Endothelial cell of umbilical vein (primary cell): Measurements from ENCODE around the gene RANBP3. TPM values are rescaled to one million over a fixed set of nuclear protein-coding genes. Genes with fewer than 3 reads are reported as not detected.

Experiments used
- BruUV-seq: library from RNA; stranded (reverse); fragments of 400-500 nt; replicated peaks from 2 replicates; lab custom pipeline; 2021; lab: Mats Ljungman, UMichigan
- CTCF ChIA-PET: fragments of 300-600, 350-600 bp; sonication (Branson Sonifier 250); formaldehyde crosslinking; loops from one replicate; lab custom pipeline; 2021; ENCODE audit warnings: antibody characterized with exemption, inconsistent platforms; lab: Charles Lee
- POLR2A ChIA-PET: fragments of 300-600, 350-600 bp; sonication (Branson Sonifier 250); formaldehyde crosslinking; loops from one replicate; lab custom pipeline; 2021; ENCODE audit warnings: antibody characterized with exemption, inconsistent platforms; lab: Charles Lee
- DNase-seq: peaks from one replicate; pipeline ENCODE4 v3.0.0-alpha.2; 2011; ENCODE audit warnings: low read depth, low spot score
- FAIRE-seq: peaks from 2 replicates; lab custom pipeline; 2011; peaks lifted over from hg19 to GRCh38; lab: Jason Lieb, UNC
- H2AFZ ChIP-seq: 2 replicates; pipeline ENCODE4 v1.6.0; 2012; ENCODE audit warnings: low read depth, low read length, control low read depth, inconsistent platforms
- H3K27ac ChIP-seq: 2 replicates; pipeline ENCODE4 v1.5.1; 2011; ENCODE audit warnings: low read depth, mild to moderate bottlenecking, control low read depth, low read length, moderate library complexity; ENCODE audit not compliant: insufficient read depth
- H3K27me3 ChIP-seq, 2 experiments: 2 replicates each; pipeline versions ENCODE4 v1.6.0 to v1.6.1; 2011; ENCODE audit warnings: low read length in 2 of 2, mixed read lengths in 1 of 2; ENCODE audit not compliant: control insufficient read depth in 2 of 2, insufficient read depth in 2 of 2
- H3K36me3 ChIP-seq, 2 experiments: 2 replicates in 1 of 2; 3 replicates in 1 of 2; pipeline ENCODE4 v1.5.1; 2011; ENCODE audit warnings: low read length in 2 of 2, mild to moderate bottlenecking in 1 of 2, moderate library complexity in 1 of 2; ENCODE audit not compliant: control insufficient read depth in 2 of 2, insufficient read depth in 2 of 2; ENCODE audit errors: extremely low read depth in 1 of 2
- H3K4me1 ChIP-seq: 3 replicates; pipeline ENCODE4 v1.5.1; 2011; ENCODE audit warnings: mild to moderate bottlenecking, low read length; ENCODE audit not compliant: control insufficient read depth, insufficient read depth; ENCODE audit errors: extremely low read depth
- H3K4me2 ChIP-seq: 2 replicates; pipeline ENCODE4 v1.6.1; 2011; ENCODE audit warnings: low read length, control low read depth, mixed read lengths; ENCODE audit not compliant: insufficient read depth
- H3K4me3 ChIP-seq, 3 experiments: fragments of 200-600 bp in 1 of 3; sonication (generic), shearing (Covaris generic) in 1 of 3; replicated peaks in 1 of 3; 2 replicates each; pipeline ENCODE4 v1.5.1; 2011 to 2016; ENCODE audit warnings: control low read depth in 3 of 3, low read length in 3 of 3, mild to moderate bottlenecking in 2 of 3, inconsistent platforms in 1 of 3, low read depth in 1 of 3, moderate library complexity in 1 of 3; ENCODE audit not compliant: insufficient read depth in 1 of 3
- H3K79me2 ChIP-seq: 2 replicates; pipeline ENCODE4 v1.6.0; 2012; ENCODE audit warnings: low read length, inconsistent platforms; ENCODE audit not compliant: control insufficient read depth, insufficient read depth
- H3K9ac ChIP-seq: replicated peaks from 2 replicates; pipeline ENCODE3; 2011; ENCODE audit warnings: low read length, control low read depth; ENCODE audit not compliant: insufficient read depth; ENCODE audit errors: extremely low read depth
- H3K9me1 ChIP-seq: replicated peaks from 3 replicates; pipeline ENCODE4 v1.6.0; 2011; ENCODE audit warnings: mild to moderate bottlenecking, low read length; ENCODE audit not compliant: control insufficient read depth, insufficient read depth; ENCODE audit errors: extremely low read depth
- H3K9me3 ChIP-seq: replicated peaks from 2 replicates; pipeline ENCODE4 v1.5.1; 2012; ENCODE audit warnings: low read length, inconsistent platforms; ENCODE audit not compliant: control insufficient read depth, insufficient read depth
- H4K20me1 ChIP-seq: replicated peaks from 2 replicates; pipeline ENCODE3; 2011; ENCODE audit warnings: mild to moderate bottlenecking, low read length; ENCODE audit not compliant: control insufficient read depth, insufficient read depth; ENCODE audit errors: extremely low read depth
- CTCF ChIP-seq, 2 donors: IDR thresholded peaks; 1 replicate in 1 of 2; 2 replicates in 1 of 2; pipeline ENCODE4 v1.5.1; 2011; ENCODE audit warnings: low read length in 2 of 2, mild to moderate bottlenecking in 2 of 2, moderate library complexity in 2 of 2, control low read depth in 1 of 2, inconsistent platforms in 1 of 2, low read depth in 1 of 2; ENCODE audit not compliant: insufficient read depth in 1 of 2; ENCODE audit errors: extremely low read depth in 1 of 2
- EZH2 ChIP-seq: IDR thresholded peaks from 2 replicates; pipeline ENCODE4 v1.6.1; 2012; ENCODE audit warnings: borderline replicate concordance, low read depth, mild to moderate bottlenecking, moderate library complexity, low read length, inconsistent platforms; ENCODE audit not compliant: severe bottlenecking
- FOS ChIP-seq: IDR thresholded peaks from 2 replicates; pipeline ENCODE4 v1.6.1; 2011; ENCODE audit warnings: mild to moderate bottlenecking, low read length, moderate library complexity, borderline replicate concordance; ENCODE audit not compliant: insufficient read depth
- GATA2 ChIP-seq: IDR thresholded peaks from 2 replicates; pipeline ENCODE4 v1.7.0; 2011; ENCODE audit warnings: low read depth, mild to moderate bottlenecking, moderate library complexity, mixed read lengths, low read length; ENCODE audit not compliant: insufficient read length, insufficient read depth
- JUN ChIP-seq: IDR thresholded peaks from 2 replicates; pipeline ENCODE4 v1.6.1; 2011; ENCODE audit warnings: borderline replicate concordance, low read depth; ENCODE audit not compliant: insufficient read length, insufficient read depth
- MAX ChIP-seq: IDR thresholded peaks from 2 replicates; pipeline ENCODE4 v1.6.1; 2011; ENCODE audit not compliant: insufficient read depth, insufficient read length
- MYC ChIP-seq: IDR thresholded peaks from one replicate; pipeline ENCODE4 v1.6.1; 2011; ENCODE audit warnings: mild to moderate bottlenecking, low read depth, low read length
- POLR2A ChIP-seq: IDR thresholded peaks from 2 replicates; pipeline ENCODE4 v1.6.1; 2012; ENCODE audit warnings: low read depth, mild to moderate bottlenecking, control low read depth, low read length
- POLR2AphosphoS5 ChIP-seq: IDR thresholded peaks from 2 replicates; pipeline ENCODE4 v1.6.1; 2012; ENCODE audit warnings: low read depth, mild to moderate bottlenecking, control low read depth, low read length, moderate library complexity; ENCODE audit not compliant: insufficient read depth
- dilution Hi-C: fragments of 300-500 bp; cut with MboI; formaldehyde crosslinking; loops from one replicate; pipeline ENCODE4 v1.15.0; 2019; ENCODE audit warnings: low sequenced_read_pairs; ENCODE audit not compliant: extremely low pct_ligation_motif_present
- intact Hi-C: fragments of 100-400 bp; cut with micrococcal nuclease; formaldehyde crosslinking; loops from one replicate; pipeline ENCODE4 v1.10.0; 2022
- polyA plus RNA-seq, 4 experiments: library from polyadenylated mRNA; depleted of rRNA in 3 of 4; stranded (reverse) in 3 of 4; unstranded in 1 of 4; fragments of >200 nt; gene quantifications; 2 replicates each; pipeline versions ENCODE4 v1.2.1 to v1.2.3, GENCODE V29; 2011 to 2012; ENCODE audit warnings: missing spikeins in 1 of 4
- total RNA-seq: library from RNA; stranded (reverse); gene quantifications from 2 replicates; pipeline ENCODE4 v1.2.3, GENCODE V29; 2021

RANBP3 gene
- total and polyA plus RNA-seq, 2 donors (not counting 3 experiments of a cell fraction or from before 2014, with no cell fraction given) = 72.3 to 85.3 TPM

- CTCF ChIA-PET = no interaction called here
- no peaks in the 10 kb centered on the region for H3K4me1 ChIP-seq
- H3K4me3 ChIP-seq = no peak overlapping the region
- DNase-seq (no peak), FAIRE-seq (no peak)
- H3K79me2 ChIP-seq = no peaks in the 10 kb centered on the region
- no peaks in the 10 kb centered on the region for H3K9me1 ChIP-seq
- TF ChIP-seq POLR2AphosphoS5 (no peak), POLR2A (no peak), MAX (no peak), MYC (no peak), FOS (no peak), GATA2 (no peak), EZH2 (no peak), JUN (no peak), CTCF (IDR thresholded peaks at IDR 0.05; ENCODE audit: extremely low read depth in 1 of 2, insufficient read depth in 1 of 2, low read depth in 1 of 2, low read length in 2 of 2) (no peak)
- no peak overlapping the region for H3K4me2 ChIP-seq
- H3K36me3 ChIP-seq = peaks cover 7 to 32% of the 10 kb centered on the region in 2 experiments
- POLR2A ChIA-PET = no interaction called here
- H3K9me3 ChIP-seq = no peaks in the 10 kb centered on the region
- intact Hi-C loops (no loop called here), dilution Hi-C loops (no loop called here)
- H3K9ac ChIP-seq = no peak overlapping the region
- H3K27ac ChIP-seq = no peak overlapping the region
- no peaks in the 10 kb centered on the region for H4K20me1 ChIP-seq
- BruUV-seq = no TSS peak
- H2AFZ ChIP-seq = no peak overlapping the region
- H3K27me3 ChIP-seq = no peaks in the 10 kb centered on the region
Observed at GRCh38 chr19:5918463-5919079, 59.4 kb downstream of the RANBP3 start.
